ENCODE data around the gene RTP5.
"Not testable (repeated sequence)": the region's sequence is repeated elsewhere in the genome, so short reads cannot be mapped to it uniquely, and the experiment has no call there.

The RTP5 gene

GRCh38 chr2:241872313-241872642, 2.7 kb downstream of the RTP5 start:
- no peak overlapping the region for H3K4me3 ChIP-seq (ENCODE audit: low read depth, low read length)
- DNase-seq (ENCODE audit: low read depth), result no peak
- TF ChIP-seq CTCF (IDR thresholded peaks at IDR 0.05; ENCODE audit: low read depth, low read length) (no peak), MAX (IDR thresholded peaks at IDR 0.05; ENCODE audit: low read depth, low read length) (no peak), POLR2A (IDR thresholded peaks at IDR 0.05; ENCODE audit: extremely low read depth, insufficient read length) (no peak), MYC (IDR thresholded peaks at IDR 0.05; ENCODE audit: low read depth, low read length) (no peak)

DNA sequence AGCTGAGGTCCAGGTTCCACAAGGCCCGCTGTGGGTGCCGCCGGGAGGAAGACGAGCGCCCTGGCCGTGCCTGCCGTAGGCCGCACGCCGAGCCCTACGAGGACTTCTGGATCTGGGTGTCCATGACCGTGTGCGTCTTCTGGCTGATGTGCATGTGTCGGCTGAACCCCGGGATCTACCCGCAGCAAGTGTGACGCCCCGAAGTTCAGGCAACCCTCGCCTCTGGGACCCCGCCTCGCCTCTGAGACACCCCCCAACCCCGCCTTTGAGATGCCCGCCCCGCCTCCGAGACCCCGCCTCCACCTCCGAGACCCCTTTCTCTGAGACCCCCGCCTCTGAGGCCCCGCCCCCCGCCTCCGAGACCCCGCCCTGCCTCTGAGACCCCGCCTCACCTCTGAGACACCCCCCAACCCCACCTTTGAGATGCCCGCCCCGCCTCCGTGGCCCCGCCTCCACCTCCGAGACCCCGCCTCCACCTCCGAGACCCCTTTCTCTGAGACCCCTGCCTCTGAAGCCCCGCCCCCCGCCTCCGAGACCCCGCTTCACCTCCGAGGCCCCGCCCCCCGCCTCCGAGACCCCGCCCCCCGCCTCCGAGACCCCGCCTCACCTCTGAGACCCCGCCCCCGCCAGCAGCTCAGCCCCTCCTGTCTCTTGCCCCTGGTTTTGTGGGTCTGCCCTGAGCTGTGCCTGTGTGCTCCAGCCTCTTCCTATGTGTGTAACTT, 3.7 kb downstream of the RTP5 start:
- DNase-seq (ENCODE audit: low read depth), result no peak
- no peak overlapping the region for H3K4me3 ChIP-seq (ENCODE audit: low read depth, low read length)
- TF ChIP-seq MYC (IDR thresholded peaks at IDR 0.05; ENCODE audit: low read depth, low read length), result no peak
- no peak for TF ChIP-seq POLR2A (IDR thresholded peaks at IDR 0.05; ENCODE audit: extremely low read depth, insufficient read length)
- no peak for TF ChIP-seq CTCF (IDR thresholded peaks at IDR 0.05; ENCODE audit: low read depth, low read length)
- TF ChIP-seq MAX (IDR thresholded peaks at IDR 0.05; ENCODE audit: low read depth, low read length), result no peak

- no peak overlapping the region for H3K4me3 ChIP-seq (ENCODE audit: low read depth, low read length)
- no peak for DNase-seq (ENCODE audit: low read depth)
- TF ChIP-seq MAX (IDR thresholded peaks at IDR 0.05; ENCODE audit: low read depth, low read length) (no peak), CTCF (IDR thresholded peaks at IDR 0.05; ENCODE audit: low read depth, low read length) (no peak), MYC (IDR thresholded peaks at IDR 0.05; ENCODE audit: low read depth, low read length) (no peak), POLR2A (IDR thresholded peaks at IDR 0.05; ENCODE audit: extremely low read depth, insufficient read length) (no peak)
Observed at GRCh38 chr2:241873803-241874110, 4.2 kb downstream of the RTP5 start.

GRCh38 chr2:241874277-241874925, 4.9 kb downstream of the RTP5 start:
- no peak for DNase-seq (ENCODE audit: low read depth)
- TF ChIP-seq MAX (IDR thresholded peaks at IDR 0.05; ENCODE audit: low read depth, low read length) (no peak), MYC (IDR thresholded peaks at IDR 0.05; ENCODE audit: low read depth, low read length) (no peak), POLR2A (IDR thresholded peaks at IDR 0.05; ENCODE audit: extremely low read depth, insufficient read length) (no peak), CTCF (IDR thresholded peaks at IDR 0.05; ENCODE audit: low read depth, low read length) (no peak)
- H3K4me3 ChIP-seq (ENCODE audit: low read depth, low read length), result no peak overlapping the region

- H3K4me3 ChIP-seq (ENCODE audit: low read depth, low read length), result not testable (repeated sequence)
- peak; percentile 7 for TF ChIP-seq CTCF (IDR thresholded peaks at IDR 0.05; ENCODE audit: low read depth, low read length)
- DNase-seq (ENCODE audit: low read depth), result peak; percentile 81
Observed at GRCh38 chr2:241875754-241876527, 6.4 kb downstream of the RTP5 start.

Measured in NB4 (cell line).